Activated CD8-positive, alpha-beta T cell treated with anti-CD3 and anti-CD28 coated beads for 36 hours (primary cell): ENCODE measurements around the gene SH2D4B. TPM values are rescaled to one million over a fixed set of nuclear protein-coding genes. Genes with fewer than 3 reads are reported as not detected.

Experiments
- ATAC-seq: fragments of 200-7000 bp; cut with Tn5 transposase; one replicate; pipeline ENCODE4 v1.10.0; 2021; ENCODE audit warnings: mild to moderate bottlenecking, moderate library complexity
- CTCF ChIA-PET: fragments of 350-600 bp; sonication (Branson Sonifier 250); formaldehyde crosslinking; loops from one replicate; lab custom pipeline; 2021; ENCODE audit warnings: antibody characterized with exemption; lab: Charles Lee
- POLR2A ChIA-PET: fragments of 350-600 bp; sonication (Branson Sonifier 250); formaldehyde crosslinking; loops from one replicate; lab custom pipeline; 2021; ENCODE audit warnings: antibody characterized with exemption; lab: Charles Lee
- DNase-seq: peaks from one replicate; pipeline ENCODE4 v3.0.0-alpha.2; 2020
- H3K27ac Mint-ChIP-seq: one replicate; pipeline ENCODE4 v1.8.0; 2021; ENCODE audit warnings: mild to moderate bottlenecking, mixed read lengths
- H3K27me3 Mint-ChIP-seq: one replicate; pipeline ENCODE4 v1.8.0; 2021; ENCODE audit warnings: mixed read lengths
- H3K36me3 Mint-ChIP-seq: one replicate; pipeline ENCODE4 v1.8.0; 2021; ENCODE audit warnings: low read depth, mixed read lengths
- H3K4me1 Mint-ChIP-seq: one replicate; pipeline ENCODE4 v1.8.0; 2021; ENCODE audit warnings: low read depth, mixed read lengths
- H3K4me3 Mint-ChIP-seq: one replicate; pipeline ENCODE4 v1.8.0; 2021; ENCODE audit warnings: mild to moderate bottlenecking, moderate library complexity, mixed read lengths
- H3K9me3 Mint-ChIP-seq: one replicate; pipeline ENCODE4 v1.8.0; 2021; ENCODE audit warnings: mixed read lengths
- CTCF ChIP-seq: fragments of 200-600 bp; IDR thresholded peaks from one replicate; pipeline ENCODE4 v1.8.0; 2022; ENCODE audit warnings: antibody characterized with exemption, mild to moderate bottlenecking
- intact Hi-C: fragments of 100-400 bp; cut with micrococcal nuclease; formaldehyde crosslinking; loops from one replicate; pipeline ENCODE4 v1.10.0; 2022
- total RNA-seq, 2 experiments: library from RNA; stranded (reverse); gene quantifications; one replicate each; pipeline ENCODE4 v1.2.3, GENCODE V29; 2021

Gene SH2D4B
- total RNA-seq = under 1 TPM; 0.11 to 0.20 TPM

GRCh38 chr10:80537736-80538480 is at the start of gene SH2D4B:
SH2D4B (plus strand) TSS chr10:80537902; CDS start chr10:80538332, 430 bp downstream.
- ATAC-seq = no peak
- intact Hi-C loops = no loop called here
- Mint-ChIP-seq H3K36me3 (peaks cover 3% of the 10 kb centered on the region), H3K27ac (peak within 1 kb of the TSS; percentile 95), H3K4me3 (peak within 1 kb of the TSS; percentile 91), H3K4me1 (peaks cover 16% of the 10 kb centered on the region), H3K27me3 (no peaks in the 10 kb centered on the region), H3K9me3 (no peaks in the 10 kb centered on the region)
- ChIA-PET POLR2A (interaction anchor here (0.5 to 0.7 kb wide), 2 partner anchors 13 to 14 kb away, joined by 3 read pairs; no protein-coding TSS in a partner anchor), CTCF (interaction anchor here (1.6 to 2.3 kb wide), 3 partner anchors 33 to 160 kb away, joined by 7 to 8 read pairs (median 7); no protein-coding TSS in a partner anchor)
- no peak for TF ChIP-seq CTCF
- DNase-seq = no peak

GRCh38 chr10:80488539-80489066 is 49.1 kb upstream of the SH2D4B start:
- no peak for DNase-seq
- H3K36me3 Mint-ChIP-seq = peaks cover 53% of the 10 kb centered on the region
- ChIA-PET POLR2A (interaction anchor here (0.6 to 11.5 kb wide), 4 partner anchors 12 to 1186 kb away, joined by 3 to 223 read pairs (median 58); no protein-coding TSS in a partner anchor), CTCF (interaction anchor here (1.6 to 11.4 kb wide), 4 partner anchors 12 to 44 kb away, joined by 8 to 154 read pairs (median 50); no protein-coding TSS in a partner anchor)
- peak overlapping the region; percentile 91 for H3K27ac Mint-ChIP-seq
- no peak for ATAC-seq
- no peaks in the 10 kb centered on the region for H3K27me3 Mint-ChIP-seq
- intact Hi-C loops = no loop called here
- peaks cover 93% of the 10 kb centered on the region for H3K4me1 Mint-ChIP-seq
- no peak overlapping the region for H3K4me3 Mint-ChIP-seq
- H3K9me3 Mint-ChIP-seq = no peaks in the 10 kb centered on the region
- TF ChIP-seq CTCF = no peak

- intact Hi-C loops = no loop called here
- no peak for ATAC-seq
- TF ChIP-seq CTCF = no peak
- no peaks in the 10 kb centered on the region for H3K27me3 Mint-ChIP-seq
- peaks cover 96% of the 10 kb centered on the region for H3K4me1 Mint-ChIP-seq
- H3K9me3 Mint-ChIP-seq = no peaks in the 10 kb centered on the region
- ChIA-PET POLR2A (interaction anchor here (6.9 to 11.5 kb wide), 2 partner anchors 11 to 19 kb away, joined by 113 to 223 read pairs; no protein-coding TSS in a partner anchor), CTCF (interaction anchor here (0.8 to 11.4 kb wide), 5 partner anchors 12 to 45 kb away, joined by 3 to 154 read pairs (median 27); no protein-coding TSS in a partner anchor)
- no peak for DNase-seq
- H3K27ac Mint-ChIP-seq = peak overlapping the region; percentile 67
- peaks cover 58% of the 10 kb centered on the region for H3K36me3 Mint-ChIP-seq
- H3K4me3 Mint-ChIP-seq = no peak overlapping the region
Measured at GRCh38 chr10:80489371-80490112, 48.2 kb upstream of the SH2D4B start.

GRCh38 chr10:80491251-80492102 is 46.2 kb upstream of the SH2D4B start:
- no peak for TF ChIP-seq CTCF
- no peaks in the 10 kb centered on the region for H3K27me3 Mint-ChIP-seq
- POLR2A ChIA-PET = interaction anchor here (0.5 to 11.5 kb wide), 3 partner anchors 8 to 70 kb away, joined by 3 to 223 read pairs (median 9); no protein-coding TSS in a partner anchor

More at GRCh38 chr10:80491251-80492102, 46.2 kb upstream of the SH2D4B start:
- intact Hi-C loops = no loop called here
- no peak for ATAC-seq
- peak overlapping the region; percentile 52 for H3K27ac Mint-ChIP-seq
- no peak for DNase-seq
- CTCF ChIA-PET = interaction anchor here (0.9 to 11.4 kb wide), 4 partner anchors 10 to 46 kb away, joined by 3 to 154 read pairs (median 4); no protein-coding TSS in a partner anchor
- H3K4me1 Mint-ChIP-seq = peaks cover 96% of the 10 kb centered on the region
- H3K36me3 Mint-ChIP-seq = peaks cover 75% of the 10 kb centered on the region
- H3K4me3 Mint-ChIP-seq = no peak overlapping the region
- H3K9me3 Mint-ChIP-seq = peaks cover 3% of the 10 kb centered on the region
